NCI-H1694 treated with DMSO at 0.1 percent for 48 hours (cell line): ENCODE results near the gene YY1.
"Not testable (repeated sequence)": the region's sequence is repeated elsewhere in the genome, so short reads cannot be mapped to it uniquely, and the experiment has no call there.

ENCODE experiments used
- DNase-seq: peaks from one replicate; lab custom pipeline; 2025; lab: John Stamatoyannopoulos, UW

Gene YY1

GRCh38 chr14:100213956-100214769 is 24.8 kb upstream of the YY1 start:
- peak; percentile 84 for DNase-seq

DNA sequence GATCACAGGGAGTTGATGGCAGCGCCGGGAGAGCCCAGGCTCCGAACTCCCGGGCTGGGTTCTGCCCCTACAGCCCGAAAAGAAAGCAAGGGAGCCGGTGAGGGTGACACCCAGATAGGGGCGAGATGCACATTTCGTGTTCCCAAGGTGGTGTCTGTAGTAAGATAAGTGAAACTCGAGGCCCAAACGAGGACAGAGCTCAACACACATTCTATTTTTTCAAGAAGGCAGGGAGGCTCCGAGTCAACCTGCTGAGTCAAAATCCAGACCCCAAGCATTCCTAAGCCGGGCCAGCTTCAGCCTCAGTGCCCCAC is 24.2 kb upstream of the YY1 start:
- no peak for DNase-seq

DNA sequence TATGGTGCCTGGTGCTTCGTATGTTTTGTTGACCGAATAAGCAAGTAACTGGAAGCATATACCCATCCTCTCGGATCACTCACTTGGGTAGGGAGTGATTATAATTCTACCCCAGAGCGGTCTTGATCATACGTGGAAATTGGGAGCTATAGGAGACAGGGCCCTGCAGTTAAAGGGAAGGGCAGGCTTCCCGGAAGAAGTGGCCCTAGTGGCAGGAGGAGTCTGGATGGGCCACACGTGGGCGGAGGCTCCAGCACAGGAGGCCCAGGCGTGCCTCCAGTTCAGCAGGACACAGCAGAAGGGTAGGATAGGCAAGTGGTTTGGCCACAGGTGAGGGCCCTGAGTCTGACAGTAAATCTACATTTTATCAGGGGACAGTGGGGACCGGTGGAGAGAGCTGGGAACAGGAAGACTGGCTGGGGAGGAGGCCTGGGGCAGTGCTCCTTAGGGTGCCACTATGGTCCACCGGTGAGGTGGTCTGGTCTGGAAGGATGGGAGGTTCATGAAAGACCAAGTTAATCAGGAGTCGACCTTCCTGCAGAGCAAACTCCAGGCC is 23.5 kb upstream of the YY1 start:
- no peak for DNase-seq

DNA sequence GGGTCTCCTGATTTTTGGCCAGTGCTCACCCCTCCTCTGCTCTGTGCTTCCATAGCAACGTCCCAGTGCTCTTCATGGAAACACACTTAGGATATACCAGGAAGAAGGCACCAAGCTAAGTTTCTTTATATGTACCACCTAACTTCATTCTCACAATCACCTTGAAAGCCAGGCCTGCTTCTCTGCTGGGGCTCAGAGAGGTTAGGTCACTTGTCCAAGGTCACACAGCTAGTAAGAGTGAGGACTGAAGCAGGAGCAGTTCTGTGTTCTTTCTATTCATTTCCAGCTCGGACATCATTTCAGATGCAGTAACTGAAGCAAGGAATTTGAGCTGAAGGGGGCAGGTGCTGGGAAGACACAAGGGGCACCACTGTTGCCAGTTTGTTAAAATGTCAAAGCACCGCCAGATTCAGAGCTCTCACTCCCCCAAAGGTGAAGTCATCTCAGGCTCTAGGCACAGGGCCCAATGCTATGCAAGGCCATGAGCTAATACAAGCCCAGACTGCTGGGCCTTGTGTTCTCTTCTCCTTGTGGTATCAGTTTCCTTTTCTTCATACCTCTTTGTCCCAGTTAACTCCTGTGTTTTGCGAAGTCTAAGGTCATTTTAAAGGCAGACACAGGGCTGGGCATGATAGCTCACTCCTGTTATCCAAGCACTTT is 19.7 kb upstream of the YY1 start:
- DNase-seq = no peak

DNA sequence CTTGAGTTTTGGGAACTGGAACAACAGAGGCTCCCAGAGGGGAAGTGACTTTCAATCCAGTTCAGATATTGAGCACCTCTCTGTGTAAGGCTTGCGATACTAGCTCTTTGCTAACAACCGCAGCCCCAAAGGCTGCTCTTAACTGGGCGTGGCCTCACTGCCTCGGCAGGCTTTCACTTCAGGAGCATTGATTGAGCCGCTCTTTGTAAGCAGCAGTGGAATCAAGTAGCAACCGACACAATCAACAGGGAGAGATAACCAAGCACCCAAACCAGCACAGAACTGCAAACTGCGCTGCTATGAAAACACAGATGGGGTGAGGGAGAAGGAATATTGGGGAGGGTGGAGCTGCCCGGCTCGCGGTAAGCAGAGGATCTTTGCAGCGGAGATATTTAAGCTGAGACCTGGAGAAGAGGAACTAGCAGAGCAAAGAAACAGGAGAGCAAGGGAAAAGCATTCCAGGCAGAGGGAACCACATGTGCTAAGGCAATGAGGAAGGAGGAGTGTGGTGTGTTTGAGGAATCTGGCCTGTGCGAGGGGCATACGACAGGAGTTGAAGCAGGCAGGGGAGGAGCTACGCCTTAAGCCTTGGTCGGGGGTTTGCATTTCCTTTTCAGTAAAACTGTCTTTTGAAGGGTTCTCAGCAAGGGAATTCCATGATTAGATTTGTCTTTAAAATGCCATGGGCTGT is 17.3 kb upstream of the YY1 start:
- DNase-seq = no peak

DNA sequence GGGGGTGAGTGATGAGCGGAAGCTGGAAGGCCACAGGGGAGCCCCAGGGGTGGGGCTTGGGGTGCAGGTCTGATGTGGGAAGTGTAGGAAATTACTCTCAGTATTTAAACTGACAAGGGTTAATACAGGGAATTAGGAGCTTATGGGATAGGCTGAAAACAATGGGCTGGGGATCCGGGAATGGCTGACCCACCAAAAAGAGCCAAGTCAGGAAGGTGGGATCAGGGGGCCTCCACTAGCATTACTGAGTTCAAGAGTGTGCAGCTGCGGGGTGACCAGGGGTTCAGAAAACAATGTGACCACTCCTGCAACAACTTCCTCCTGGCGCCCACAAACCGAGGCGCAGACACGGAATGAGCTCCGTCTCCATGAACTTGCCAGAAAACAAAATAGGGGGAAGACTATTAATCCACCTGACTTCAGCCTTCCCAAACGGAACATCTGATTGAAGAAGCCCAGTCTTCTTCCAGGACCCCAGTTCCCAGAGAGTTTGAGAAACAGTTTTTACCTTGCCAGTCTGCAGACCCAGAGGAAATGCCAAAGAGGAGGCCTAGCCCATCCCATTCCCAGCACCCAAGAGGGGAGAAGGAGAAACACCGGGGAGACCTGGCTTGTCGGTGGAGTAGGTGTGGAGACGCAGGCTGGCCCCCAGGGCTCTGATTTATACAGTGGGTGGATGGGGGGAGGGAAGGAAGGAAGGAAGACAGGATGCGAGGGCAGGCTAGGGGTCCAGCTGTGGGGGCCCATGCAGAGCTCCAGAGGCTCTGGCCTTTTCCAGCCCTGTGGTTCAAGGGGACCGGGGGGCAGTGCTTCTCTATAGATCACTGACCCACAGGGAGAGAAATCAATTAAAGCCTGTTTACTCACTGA is 16.5 kb upstream of the YY1 start:
- no peak for DNase-seq

- DNase-seq = no peak
These were observed 15.4 kb upstream of the YY1 start for GRCh38 chr14:100223332-100224201.

- DNase-seq = no peak
These were observed 14.6 kb upstream of the YY1 start for GRCh38 chr14:100224229-100224866.

- no peak for DNase-seq
These were observed 13.8 kb upstream of the YY1 start for GRCh38 chr14:100225169-100225568.

- DNase-seq = no peak
These were observed 8.6 kb upstream of the YY1 start for GRCh38 chr14:100230361-100230760.

DNA sequence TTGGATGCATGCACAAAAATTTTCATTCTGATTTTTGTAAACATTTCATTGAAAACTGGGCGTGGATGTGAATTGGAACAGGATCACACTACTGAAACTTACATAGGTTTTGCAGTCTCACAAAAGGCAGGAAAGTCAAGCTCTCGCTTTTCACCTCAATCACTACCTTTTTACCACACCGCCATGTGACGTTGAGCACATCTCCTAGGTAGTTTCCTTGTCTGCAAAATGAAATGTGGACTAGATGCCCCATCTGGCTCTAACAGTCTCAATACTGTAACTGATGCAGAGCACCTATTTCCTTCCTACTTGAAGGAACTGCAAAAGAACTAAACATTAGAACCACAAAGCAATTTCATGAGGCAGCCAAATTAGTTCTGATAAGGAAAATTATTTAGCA is 4.4 kb upstream of the YY1 start:
- no peak for DNase-seq

- not testable (repeated sequence) for DNase-seq
These were observed 2.6 kb upstream of the YY1 start for GRCh38 chr14:100236271-100236818.

DNA sequence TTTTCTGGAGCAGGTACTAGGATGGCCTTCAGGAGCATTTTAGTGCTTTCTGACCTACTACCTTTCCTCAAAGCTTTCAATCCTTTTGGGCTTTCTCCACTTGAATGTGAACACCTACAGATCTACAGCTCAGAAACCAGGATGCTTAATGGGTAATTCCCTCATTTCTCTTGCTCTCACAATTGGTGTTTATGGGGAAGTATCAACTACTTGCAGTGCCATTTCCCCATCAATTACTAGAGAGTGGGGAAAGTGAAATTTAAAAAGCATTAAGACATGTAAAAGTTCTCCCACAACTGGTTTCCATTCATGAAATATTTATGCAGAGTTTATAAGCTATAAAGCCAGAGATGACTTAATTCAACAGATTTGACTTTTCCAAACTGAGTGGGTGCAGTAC is 2.1 kb upstream of the YY1 start:
- no peak for DNase-seq

DNA sequence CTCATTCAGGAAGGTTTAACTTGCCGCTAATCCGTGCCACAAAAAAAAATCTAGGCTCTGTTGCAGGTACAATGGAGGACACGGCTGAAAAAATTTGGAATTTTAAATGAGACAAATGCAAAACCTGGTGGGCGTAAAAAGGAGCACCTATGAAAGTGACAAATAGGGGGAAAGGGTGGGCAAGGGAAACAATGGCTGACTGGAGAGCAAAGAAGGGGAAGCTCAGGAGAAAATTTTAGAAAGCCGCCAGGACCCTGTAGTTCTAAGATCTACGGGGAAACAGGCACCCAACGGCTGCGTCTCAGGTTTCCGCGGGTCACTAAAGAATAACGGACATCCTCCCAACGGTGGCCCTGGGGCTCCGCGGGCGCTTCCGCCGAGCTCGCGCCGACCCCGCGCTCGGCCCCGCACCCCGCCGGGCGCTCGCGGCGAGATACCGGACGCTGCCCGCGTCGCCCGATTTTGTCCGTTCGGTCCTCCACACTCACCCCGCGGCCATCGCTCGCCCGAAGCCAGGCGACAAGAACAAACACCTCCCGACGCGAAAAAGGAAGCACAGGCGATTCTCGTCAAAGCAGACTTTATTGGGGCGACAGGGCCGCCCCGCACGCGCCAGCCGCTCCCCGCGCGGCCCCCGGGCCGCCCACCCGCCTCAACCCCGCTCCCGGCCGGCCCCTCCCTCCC is 1.1 kb upstream of the YY1 start:
- DNase-seq = peak; percentile 67

- DNase-seq = no peak
These were observed 381 bp downstream of the YY1 start for GRCh38 chr14:100239211-100239839.

GRCh38 chr14:100239840-100240667 is 1.1 kb downstream of the YY1 start:
- DNase-seq = peak; percentile 90

GRCh38 chr14:100240668-100241032 is 1.7 kb downstream of the YY1 start:
- no peak for DNase-seq

DNA sequence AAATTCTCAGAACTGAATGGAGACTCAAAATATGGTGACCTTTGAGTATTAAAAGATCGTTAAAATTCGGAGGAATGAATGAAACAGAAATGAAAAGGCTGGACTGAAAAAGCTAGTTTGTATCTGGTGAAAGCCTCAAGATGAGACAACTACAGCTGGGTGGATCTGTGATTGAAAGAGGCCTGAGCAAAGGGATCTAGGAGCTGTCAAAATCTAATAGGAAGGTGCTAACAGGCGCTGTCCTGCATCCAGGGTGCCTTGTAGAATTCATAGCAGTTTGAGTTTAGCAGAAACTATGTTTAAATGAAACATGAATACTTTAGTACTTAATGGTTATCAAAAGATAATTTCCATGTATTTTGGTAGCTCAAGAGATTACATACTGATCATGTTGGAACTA is 2.3 kb downstream of the YY1 start:
- no peak for DNase-seq
